GM12878 (cell line): ENCODE measurements around the gene EIF2D. TPM values are rescaled to one million over a fixed set of nuclear protein-coding genes. Genes with fewer than 3 reads are reported as not detected.

Experiments used
- NBN ChIP-seq: fragments of 450-650 bp; IDR thresholded peaks from 2 replicates; pipeline ENCODE4 v1.6.1; 2016
- RUNX3 ChIP-seq: IDR thresholded peaks from 2 replicates; pipeline ENCODE4 v1.6.1; 2012; ENCODE audit warnings: low read length, inconsistent platforms
- STAT1 ChIP-seq: fragments of 450-650 bp; conservative IDR thresholded peaks from 2 replicates; pipeline ENCODE4 v1.6.1; 2014; ENCODE audit warnings: antibody characterized with exemption, mild to moderate bottlenecking
- polyA plus RNA-seq, 11 experiments: library from polyadenylated mRNA; depleted of rRNA in 4 of 11; unstranded in 6 of 11; stranded (reverse) in 5 of 11; fragments of >200 nt; fragmentation: Nextera tagmentation in 4 of 11; fragmentation: Illumina TruSeq in 1 of 11; extraction: Ambion mirVana in 4 of 11; extraction: Trizol in 1 of 11; gene quantifications; 1 replicate in 1 of 11; 2 replicates in 10 of 11; pipeline versions ENCODE4 v1.2.1 to v1.2.3, GENCODE V29; 2011 to 2016; ENCODE audit warnings: inconsistent platforms in 2 of 11, missing spikeins in 2 of 11, low read depth in 1 of 11
- total RNA-seq, 4 experiments: library from RNA; depleted of rRNA in 3 of 4; stranded (reverse); fragments of >200 nt in 3 of 4; fragmentation: Illumina TruSeq in 1 of 4; extraction: Trizol in 1 of 4; gene quantifications; 2 replicates each; pipeline versions ENCODE4 v1.2.1 to v1.2.3, GENCODE V29; 2013 to 2021
- TF ChIP-seq, protein P1 (sequence below), 3 experiments: IDR thresholded peaks in 2 of 3; conservative IDR thresholded peaks in 1 of 3; 2 replicates each; pipeline ENCODE4 v1.5.1; 2011; ENCODE audit warnings: low read depth in 3 of 3, low read length in 3 of 3, mild to moderate bottlenecking in 3 of 3, control low read depth in 2 of 3, moderate library complexity in 2 of 3, inconsistent platforms in 1 of 3, mixed read lengths in 1 of 3; ENCODE audit not compliant: control insufficient read depth in 2 of 3, insufficient read depth in 1 of 3; ENCODE audit errors: extremely low read depth in 1 of 3
- TF ChIP-seq, protein P2 (sequence below): fragments of 150-350 bp; IDR thresholded peaks from 2 replicates; pipeline ENCODE4 v1.6.1; 2016; ENCODE audit warnings: low read depth, low read length
- TF ChIP-seq, protein P3 (sequence below): fragments of 450-650 bp; IDR thresholded peaks from 2 replicates; pipeline ENCODE4 v1.6.1; 2017; ENCODE audit warnings: antibody characterized with exemption, mild to moderate bottlenecking, moderate library complexity

Gene EIF2D
- total and polyA plus RNA-seq, 10 of the 15 experiments (the other 5 are each of a cell fraction or from before 2014, with no cell fraction given): 65.2 to 133 (median 79.0) TPM

DNA sequence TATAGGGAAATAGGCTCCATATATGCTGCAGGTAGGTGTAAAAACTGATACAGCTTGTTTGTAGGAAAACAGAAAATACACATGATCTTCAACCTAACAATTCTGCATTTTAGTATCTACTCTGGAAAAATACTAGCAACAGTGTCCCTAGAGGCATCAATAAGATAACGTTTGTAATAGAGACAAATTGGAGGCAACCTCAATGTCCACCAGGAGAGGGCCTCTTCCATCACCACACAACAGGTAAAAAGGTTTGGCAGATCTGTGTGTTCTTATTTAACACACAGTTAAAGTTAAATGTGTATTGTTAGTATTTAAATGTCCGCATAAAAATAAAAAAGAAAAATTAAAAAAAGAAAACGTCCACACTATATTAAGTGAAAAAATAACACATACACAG is 5.4 kb downstream of the EIF2D start (continued):
- TF ChIP-seq, protein P1, sequence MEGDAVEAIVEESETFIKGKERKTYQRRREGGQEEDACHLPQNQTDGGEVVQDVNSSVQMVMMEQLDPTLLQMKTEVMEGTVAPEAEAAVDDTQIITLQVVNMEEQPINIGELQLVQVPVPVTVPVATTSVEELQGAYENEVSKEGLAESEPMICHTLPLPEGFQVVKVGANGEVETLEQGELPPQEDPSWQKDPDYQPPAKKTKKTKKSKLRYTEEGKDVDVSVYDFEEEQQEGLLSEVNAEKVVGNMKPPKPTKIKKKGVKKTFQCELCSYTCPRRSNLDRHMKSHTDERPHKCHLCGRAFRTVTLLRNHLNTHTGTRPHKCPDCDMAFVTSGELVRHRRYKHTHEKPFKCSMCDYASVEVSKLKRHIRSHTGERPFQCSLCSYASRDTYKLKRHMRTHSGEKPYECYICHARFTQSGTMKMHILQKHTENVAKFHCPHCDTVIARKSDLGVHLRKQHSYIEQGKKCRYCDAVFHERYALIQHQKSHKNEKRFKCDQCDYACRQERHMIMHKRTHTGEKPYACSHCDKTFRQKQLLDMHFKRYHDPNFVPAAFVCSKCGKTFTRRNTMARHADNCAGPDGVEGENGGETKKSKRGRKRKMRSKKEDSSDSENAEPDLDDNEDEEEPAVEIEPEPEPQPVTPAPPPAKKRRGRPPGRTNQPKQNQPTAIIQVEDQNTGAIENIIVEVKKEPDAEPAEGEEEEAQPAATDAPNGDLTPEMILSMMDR (IDR thresholded peaks at IDR 0.05 in 2 of 3, conservative IDR thresholded peaks at IDR 0.05 in 1 of 3; ENCODE audit: control insufficient read depth in 2 of 3, extremely low read depth in 1 of 3, insufficient read depth in 1 of 3, low read depth in 3 of 3, low read length in 3 of 3): peak; percentile 43 to 63 (median 57); a peak in 5 of 6 replicates
- TF ChIP-seq RUNX3 (no peak), NBN (no peak), STAT1 (no peak)
- TF ChIP-seq, protein P2, sequence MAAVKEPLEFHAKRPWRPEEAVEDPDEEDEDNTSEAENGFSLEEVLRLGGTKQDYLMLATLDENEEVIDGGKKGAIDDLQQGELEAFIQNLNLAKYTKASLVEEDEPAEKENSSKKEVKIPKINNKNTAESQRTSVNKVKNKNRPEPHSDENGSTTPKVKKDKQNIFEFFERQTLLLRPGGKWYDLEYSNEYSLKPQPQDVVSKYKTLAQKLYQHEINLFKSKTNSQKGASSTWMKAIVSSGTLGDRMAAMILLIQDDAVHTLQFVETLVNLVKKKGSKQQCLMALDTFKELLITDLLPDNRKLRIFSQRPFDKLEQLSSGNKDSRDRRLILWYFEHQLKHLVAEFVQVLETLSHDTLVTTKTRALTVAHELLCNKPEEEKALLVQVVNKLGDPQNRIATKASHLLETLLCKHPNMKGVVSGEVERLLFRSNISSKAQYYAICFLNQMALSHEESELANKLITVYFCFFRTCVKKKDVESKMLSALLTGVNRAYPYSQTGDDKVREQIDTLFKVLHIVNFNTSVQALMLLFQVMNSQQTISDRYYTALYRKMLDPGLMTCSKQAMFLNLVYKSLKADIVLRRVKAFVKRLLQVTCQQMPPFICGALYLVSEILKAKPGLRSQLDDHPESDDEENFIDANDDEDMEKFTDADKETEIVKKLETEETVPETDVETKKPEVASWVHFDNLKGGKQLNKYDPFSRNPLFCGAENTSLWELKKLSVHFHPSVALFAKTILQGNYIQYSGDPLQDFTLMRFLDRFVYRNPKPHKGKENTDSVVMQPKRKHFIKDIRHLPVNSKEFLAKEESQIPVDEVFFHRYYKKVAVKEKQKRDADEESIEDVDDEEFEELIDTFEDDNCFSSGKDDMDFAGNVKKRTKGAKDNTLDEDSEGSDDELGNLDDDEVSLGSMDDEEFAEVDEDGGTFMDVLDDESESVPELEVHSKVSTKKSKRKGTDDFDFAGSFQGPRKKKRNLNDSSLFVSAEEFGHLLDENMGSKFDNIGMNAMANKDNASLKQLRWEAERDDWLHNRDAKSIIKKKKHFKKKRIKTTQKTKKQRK: no peak
- TF ChIP-seq, protein P3, sequence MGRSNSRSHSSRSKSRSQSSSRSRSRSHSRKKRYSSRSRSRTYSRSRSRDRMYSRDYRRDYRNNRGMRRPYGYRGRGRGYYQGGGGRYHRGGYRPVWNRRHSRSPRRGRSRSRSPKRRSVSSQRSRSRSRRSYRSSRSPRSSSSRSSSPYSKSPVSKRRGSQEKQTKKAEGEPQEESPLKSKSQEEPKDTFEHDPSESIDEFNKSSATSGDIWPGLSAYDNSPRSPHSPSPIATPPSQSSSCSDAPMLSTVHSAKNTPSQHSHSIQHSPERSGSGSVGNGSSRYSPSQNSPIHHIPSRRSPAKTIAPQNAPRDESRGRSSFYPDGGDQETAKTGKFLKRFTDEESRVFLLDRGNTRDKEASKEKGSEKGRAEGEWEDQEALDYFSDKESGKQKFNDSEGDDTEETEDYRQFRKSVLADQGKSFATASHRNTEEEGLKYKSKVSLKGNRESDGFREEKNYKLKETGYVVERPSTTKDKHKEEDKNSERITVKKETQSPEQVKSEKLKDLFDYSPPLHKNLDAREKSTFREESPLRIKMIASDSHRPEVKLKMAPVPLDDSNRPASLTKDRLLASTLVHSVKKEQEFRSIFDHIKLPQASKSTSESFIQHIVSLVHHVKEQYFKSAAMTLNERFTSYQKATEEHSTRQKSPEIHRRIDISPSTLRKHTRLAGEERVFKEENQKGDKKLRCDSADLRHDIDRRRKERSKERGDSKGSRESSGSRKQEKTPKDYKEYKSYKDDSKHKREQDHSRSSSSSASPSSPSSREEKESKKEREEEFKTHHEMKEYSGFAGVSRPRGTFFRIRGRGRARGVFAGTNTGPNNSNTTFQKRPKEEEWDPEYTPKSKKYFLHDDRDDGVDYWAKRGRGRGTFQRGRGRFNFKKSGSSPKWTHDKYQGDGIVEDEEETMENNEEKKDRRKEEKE: no peak
